GM23338 (cell line): ENCODE data around the gene NPM3. TPM values are rescaled to one million over a fixed set of nuclear protein-coding genes. Genes with fewer than 3 reads are reported as not detected.

Experiments
- polyA plus RNA-seq: library from polyadenylated mRNA; unstranded; fragments of >200 nt; fragmentation: Nextera tagmentation; extraction: Ambion mirVana; gene quantifications from 2 replicates; pipeline ENCODE4 v1.2.1, GENCODE V29; 2016
- total RNA-seq: library from RNA; depleted of rRNA; stranded (reverse); fragments of >200 nt; shearing (Covaris generic); gene quantifications from 2 replicates; pipeline ENCODE4 v1.2.3, GENCODE V29; 2014; rRNA removed

Gene NPM3
- total and polyA plus RNA-seq, 2 experiments from 2014 or later, result 31.5 to 258 TPM

Other genes starting within 250 kb of the NPM3 start
- gene POLL, start 195.2 kb downstream of the NPM3 start, total RNA-seq, result 24.0 and 24.3 TPM in 2 replicates
- 17.3 and 18.2 TPM in 2 replicates for gene POLL, start 195.2 kb downstream of the NPM3 start, polyA plus RNA-seq
- 22.5 and 48.4 TPM in 2 replicates for gene DPCD, start 195.1 kb downstream of the NPM3 start, total RNA-seq
- 36.3 and 38.1 TPM in 2 replicates for gene DPCD, start 195.1 kb downstream of the NPM3 start, polyA plus RNA-seq
- 15.0 and 18.6 TPM in 2 replicates for gene FBXW4, start 88.3 kb downstream of the NPM3 start, total RNA-seq
- 8.0 and 10.1 TPM in 2 replicates for gene FBXW4, start 88.3 kb downstream of the NPM3 start, polyA plus RNA-seq
- gene FGF8, start 7.3 kb downstream of the NPM3 start, total RNA-seq, result 6.2 and 6.3 TPM in 2 replicates
- 1.6 and 2.7 TPM in 2 replicates for gene FGF8, start 7.3 kb downstream of the NPM3 start, polyA plus RNA-seq
- gene OGA, start 35.0 kb upstream of the NPM3 start, total RNA-seq, result 112 and 131 TPM in 2 replicates
- gene OGA, start 35.0 kb upstream of the NPM3 start, polyA plus RNA-seq, result 68.1 and 68.4 TPM in 2 replicates
- gene KCNIP2, start 60.4 kb upstream of the NPM3 start, total RNA-seq, result 2.2 and 2.9 TPM in 2 replicates
- gene KCNIP2, start 60.4 kb upstream of the NPM3 start, polyA plus RNA-seq, result 2.2 and 2.6 TPM in 2 replicates